Measurements from ENCODE around the gene TEN1. TPM values are rescaled to one million over a fixed set of nuclear protein-coding genes. Genes with fewer than 3 reads are reported as not detected.

TEN1 gene
- total and polyA plus RNA-seq, 2 donors (not counting 1 experiment from before 2014, with no cell fraction given): 19.8 to 34.5 TPM

DNA sequence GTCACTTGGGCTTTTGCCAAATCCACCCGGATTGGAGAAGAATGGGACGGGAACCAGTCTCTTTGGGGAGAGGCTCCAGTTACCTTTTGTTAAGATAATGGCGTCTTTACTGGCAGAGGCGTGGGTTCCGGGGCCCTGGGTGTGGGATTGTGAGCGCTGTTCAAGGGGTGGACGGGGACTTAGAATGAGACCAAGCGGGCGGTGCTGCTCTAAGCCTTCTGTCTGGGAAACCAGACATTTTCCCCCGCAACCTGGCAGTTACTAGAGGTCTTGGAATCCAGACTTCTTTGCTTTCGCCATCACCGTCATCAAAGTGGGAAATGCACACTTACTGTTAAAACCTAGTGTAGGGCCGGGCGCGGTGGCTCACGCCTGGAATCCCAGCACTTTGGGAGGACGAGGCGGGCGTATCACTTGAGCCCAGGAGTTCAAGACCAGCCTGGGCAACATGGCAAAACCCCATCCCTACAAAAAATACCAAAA is 706 bp downstream of the TEN1 start:
- Mint-ChIP-seq H3K4me1 (peaks cover 41% of the 10 kb centered on the region), H3K4me3 (peak overlapping the region; percentile 94), H3K9me3 (ENCODE audit: insufficient read depth) (no peaks in the 10 kb centered on the region), H3K27ac (peak overlapping the region; percentile 98), H3K27me3 (no peaks in the 10 kb centered on the region)
- intact Hi-C loops (cut with micrococcal nuclease): loop anchor here (1.0 to 2.0 kb wide), 5 partner anchors 13 to 124 kb away; partner anchors contain the start of genes FBF1 and WBP2
- Histone ChIP-seq H3K27ac (ENCODE audit: low read length in 2 of 2) (peak overlapping the region; percentile 92 to 97), H4K20me1 (ENCODE audit: control insufficient read depth, insufficient read depth, low read length, poor library complexity, severe bottlenecking) (no peaks in the 10 kb centered on the region), H3K9me3 (ENCODE audit: control extremely low read depth in 1 of 3, control insufficient read depth in 2 of 3, insufficient read depth in 1 of 3, low read length in 2 of 3) (no peaks in the 10 kb centered on the region), H2AFZ (ENCODE audit: insufficient read depth, low read depth, low read length, poor library complexity, severe bottlenecking) (peak overlapping the region; percentile 91), H3K4me2 (replicated peaks; ENCODE audit: low read depth, low read length, poor library complexity, severe bottlenecking) (peak overlapping the region; percentile 85), H3K4me3 (ENCODE audit: control extremely low read depth in 1 of 5, extremely low read depth in 1 of 5, insufficient read depth in 1 of 5, low read depth in 2 of 5, low read length in 4 of 5) (peak overlapping the region; percentile 67 to 100 (median 86)), H3K4me1 (ENCODE audit: control insufficient read depth in 2 of 2, insufficient read depth in 2 of 2, low read length in 2 of 2) (peaks cover 9 to 19% of the 10 kb centered on the region in 2 donors), H3K79me2 (ENCODE audit: control insufficient read depth, insufficient read depth, low read length) (peaks cover 40% of the 10 kb centered on the region), H3K36me3 (replicated peaks in 1 of 2; ENCODE audit: control extremely low read depth in 1 of 2, control insufficient read depth in 1 of 2, extremely low read depth in 1 of 2, insufficient read depth in 2 of 2, low read length in 1 of 2) (no peaks in the 10 kb centered on the region), H3K9ac (ENCODE audit: low read length) (peak overlapping the region; percentile 99), H3K27me3 (replicated peaks in 1 of 4; ENCODE audit: control extremely low read depth in 1 of 4, control insufficient read depth in 3 of 4, insufficient read depth in 4 of 4, low read length in 3 of 4) (no peaks in the 10 kb centered on the region)
- DNase-seq (no peak), ATAC-seq (ENCODE audit: low read depth) (peak; percentile 21)
- ChIA-PET CTCF (no interaction called here), POLR2A (interaction anchor here (0.6 to 1.2 kb wide), 5 partner anchors 17 to 535 kb away, joined by 3 to 12 read pairs (median 3); partner anchors contain the start of gene WBP2)
- no peak for TF ChIP-seq EZH2 (IDR thresholded peaks at IDR 0.05; ENCODE audit: borderline replicate concordance, insufficient read depth, low read depth, low read length, poor library complexity, severe bottlenecking)
- TF ChIP-seq, protein P1, sequence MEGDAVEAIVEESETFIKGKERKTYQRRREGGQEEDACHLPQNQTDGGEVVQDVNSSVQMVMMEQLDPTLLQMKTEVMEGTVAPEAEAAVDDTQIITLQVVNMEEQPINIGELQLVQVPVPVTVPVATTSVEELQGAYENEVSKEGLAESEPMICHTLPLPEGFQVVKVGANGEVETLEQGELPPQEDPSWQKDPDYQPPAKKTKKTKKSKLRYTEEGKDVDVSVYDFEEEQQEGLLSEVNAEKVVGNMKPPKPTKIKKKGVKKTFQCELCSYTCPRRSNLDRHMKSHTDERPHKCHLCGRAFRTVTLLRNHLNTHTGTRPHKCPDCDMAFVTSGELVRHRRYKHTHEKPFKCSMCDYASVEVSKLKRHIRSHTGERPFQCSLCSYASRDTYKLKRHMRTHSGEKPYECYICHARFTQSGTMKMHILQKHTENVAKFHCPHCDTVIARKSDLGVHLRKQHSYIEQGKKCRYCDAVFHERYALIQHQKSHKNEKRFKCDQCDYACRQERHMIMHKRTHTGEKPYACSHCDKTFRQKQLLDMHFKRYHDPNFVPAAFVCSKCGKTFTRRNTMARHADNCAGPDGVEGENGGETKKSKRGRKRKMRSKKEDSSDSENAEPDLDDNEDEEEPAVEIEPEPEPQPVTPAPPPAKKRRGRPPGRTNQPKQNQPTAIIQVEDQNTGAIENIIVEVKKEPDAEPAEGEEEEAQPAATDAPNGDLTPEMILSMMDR (IDR thresholded peaks at IDR 0.05): no peak
- WGBS (ENCODE audit: insufficient coverage): 2% methylated on average over 17 of the region's 19 CpGs
